Measurements from ENCODE around the gene DIAPH2. TPM values are rescaled to one million over a fixed set of nuclear protein-coding genes. Genes with fewer than 3 reads are reported as not detected.
"Not testable (repeated sequence)": the region's sequence is repeated elsewhere in the genome, so short reads cannot be mapped to it uniquely, and the experiment has no call there.

DIAPH2 gene
- total and polyA plus RNA-seq, 2 donors (not counting 1 experiment from before 2014, with no cell fraction given): 16.8 to 18.5 TPM

GRCh38 chrX:97405031-97405660 lies 720.5 kb downstream of the DIAPH2 start:
- peak in 1 of 2 donors; percentile 32 for DNase-seq (ENCODE audit: low read depth in 2 of 2)
- no peaks in the 10 kb centered on the region for H3K9me3 ChIP-seq (ENCODE audit: control insufficient read depth, insufficient read depth, low read depth, low read length)
- no peak for TF ChIP-seq CTCF (conservative IDR thresholded peaks at IDR 0.05 in 1 of 2, IDR thresholded peaks at IDR 0.05 in 1 of 2; ENCODE audit: low read depth in 1 of 2, low read length in 2 of 2)
- no peak for TF ChIP-seq EZH2 (IDR thresholded peaks at IDR 0.05; ENCODE audit: low read length, missing control alignments)
- H3K4me3 ChIP-seq (replicated peaks in 1 of 4; ENCODE audit: control extremely low read depth in 1 of 4, insufficient read depth in 1 of 4, low read depth in 3 of 4, low read length in 4 of 4): no peak overlapping the region
- no peak overlapping the region for H3K27ac ChIP-seq (ENCODE audit: insufficient read depth, low read length)
- H3K4me2 ChIP-seq (ENCODE audit: extremely low read depth, insufficient read depth, low read length): no peak overlapping the region
- H3K36me3 ChIP-seq (ENCODE audit: control insufficient read depth, insufficient read depth, low read length): no peaks in the 10 kb centered on the region
- peaks cover 2% of the 10 kb centered on the region for H3K4me1 ChIP-seq (ENCODE audit: control insufficient read depth, extremely low read depth, insufficient read depth, low read length)
- H3K79me2 ChIP-seq (ENCODE audit: control insufficient read depth, insufficient read depth, low read length): no peaks in the 10 kb centered on the region
- no peak overlapping the region for H3K9ac ChIP-seq (ENCODE audit: insufficient read depth, low read length)
- H4K20me1 ChIP-seq (ENCODE audit: control insufficient read depth, extremely low read depth, insufficient read depth, low read length): no peaks in the 10 kb centered on the region
- no peak overlapping the region for H2AFZ ChIP-seq (ENCODE audit: low read length)
- no peaks in the 10 kb centered on the region for H3K27me3 ChIP-seq (ENCODE audit: control insufficient read depth, insufficient read depth, low read length)

- not testable (repeated sequence) for H3K79me2 ChIP-seq (ENCODE audit: control insufficient read depth, insufficient read depth, low read length); H3K9me3 ChIP-seq (ENCODE audit: control insufficient read depth, insufficient read depth, low read depth, low read length); H3K27me3 ChIP-seq (ENCODE audit: control insufficient read depth, insufficient read depth, low read length); H3K4me1 ChIP-seq (ENCODE audit: control insufficient read depth, extremely low read depth, insufficient read depth, low read length); H2AFZ ChIP-seq (ENCODE audit: low read length); H3K4me3 ChIP-seq (replicated peaks in 1 of 4; ENCODE audit: control extremely low read depth in 1 of 4, insufficient read depth in 1 of 4, low read depth in 3 of 4, low read length in 4 of 4); H3K36me3 ChIP-seq (ENCODE audit: control insufficient read depth, insufficient read depth, low read length); H3K27ac ChIP-seq (ENCODE audit: insufficient read depth, low read length); H3K9ac ChIP-seq (ENCODE audit: insufficient read depth, low read length); H4K20me1 ChIP-seq (ENCODE audit: control insufficient read depth, extremely low read depth, insufficient read depth, low read length); DNase-seq (ENCODE audit: low read depth in 2 of 2); H3K4me2 ChIP-seq (ENCODE audit: extremely low read depth, insufficient read depth, low read length)
These were observed 725.2 kb downstream of the DIAPH2 start for GRCh38 chrX:97409632-97410415.

- TF ChIP-seq CTCF (conservative IDR thresholded peaks at IDR 0.05 in 1 of 2, IDR thresholded peaks at IDR 0.05 in 1 of 2; ENCODE audit: low read depth in 1 of 2, low read length in 2 of 2): no peak
- no peak for TF ChIP-seq EZH2 (IDR thresholded peaks at IDR 0.05; ENCODE audit: low read length, missing control alignments)
- Histone ChIP-seq H3K27ac (ENCODE audit: insufficient read depth, low read length) (no peak overlapping the region), H2AFZ (ENCODE audit: low read length) (no peak overlapping the region), H3K79me2 (ENCODE audit: control insufficient read depth, insufficient read depth, low read length) (no peaks in the 10 kb centered on the region), H3K4me2 (ENCODE audit: extremely low read depth, insufficient read depth, low read length) (no peak overlapping the region), H4K20me1 (ENCODE audit: control insufficient read depth, extremely low read depth, insufficient read depth, low read length) (no peaks in the 10 kb centered on the region), H3K27me3 (ENCODE audit: control insufficient read depth, insufficient read depth, low read length) (no peaks in the 10 kb centered on the region), H3K36me3 (ENCODE audit: control insufficient read depth, insufficient read depth, low read length) (no peaks in the 10 kb centered on the region), H3K4me3 (replicated peaks in 1 of 4; ENCODE audit: control extremely low read depth in 1 of 4, insufficient read depth in 1 of 4, low read depth in 3 of 4, low read length in 4 of 4) (no peak overlapping the region), H3K4me1 (ENCODE audit: control insufficient read depth, extremely low read depth, insufficient read depth, low read length) (no peaks in the 10 kb centered on the region), H3K9ac (ENCODE audit: insufficient read depth, low read length) (no peak overlapping the region), H3K9me3 (ENCODE audit: control insufficient read depth, insufficient read depth, low read depth, low read length) (no peaks in the 10 kb centered on the region)
- DNase-seq (ENCODE audit: low read depth in 2 of 2): no peak
These were observed 731.8 kb downstream of the DIAPH2 start for GRCh38 chrX:97416461-97416860.

All from fibroblast of lung (primary cell).